NCI-H1694 (cell line): ENCODE measurements around the gene TSPAN31.

Source experiments
- DNase-seq: peaks from one replicate; lab custom pipeline; 2025; lab: John Stamatoyannopoulos, UW

TSPAN31 gene

GRCh38 chr12:57793920-57794319 is 49.1 kb downstream of the TSPAN31 start:
- DNase-seq, result no peak

- no peak for DNase-seq
These were observed 50.5 kb downstream of the TSPAN31 start for GRCh38 chr12:57795354-57795753.

GRCh38 chr12:57796996-57797395 is 52.2 kb downstream of the TSPAN31 start:
- no peak for DNase-seq

- no peak for DNase-seq
These were observed 53.1 kb downstream of the TSPAN31 start for GRCh38 chr12:57797933-57798332.
